CD1c-positive myeloid dendritic cell (primary cell): ENCODE data around the gene CCDC124.
A peak's percentile ranks its signal among the peaks of the same experiment; 100 is the strongest.

Experiments
- DNase-seq: peaks from one replicate; pipeline ENCODE4 v3.0.0-alpha.2; 2016; ENCODE audit errors: extremely low spot score

CCDC124 gene

DNA sequence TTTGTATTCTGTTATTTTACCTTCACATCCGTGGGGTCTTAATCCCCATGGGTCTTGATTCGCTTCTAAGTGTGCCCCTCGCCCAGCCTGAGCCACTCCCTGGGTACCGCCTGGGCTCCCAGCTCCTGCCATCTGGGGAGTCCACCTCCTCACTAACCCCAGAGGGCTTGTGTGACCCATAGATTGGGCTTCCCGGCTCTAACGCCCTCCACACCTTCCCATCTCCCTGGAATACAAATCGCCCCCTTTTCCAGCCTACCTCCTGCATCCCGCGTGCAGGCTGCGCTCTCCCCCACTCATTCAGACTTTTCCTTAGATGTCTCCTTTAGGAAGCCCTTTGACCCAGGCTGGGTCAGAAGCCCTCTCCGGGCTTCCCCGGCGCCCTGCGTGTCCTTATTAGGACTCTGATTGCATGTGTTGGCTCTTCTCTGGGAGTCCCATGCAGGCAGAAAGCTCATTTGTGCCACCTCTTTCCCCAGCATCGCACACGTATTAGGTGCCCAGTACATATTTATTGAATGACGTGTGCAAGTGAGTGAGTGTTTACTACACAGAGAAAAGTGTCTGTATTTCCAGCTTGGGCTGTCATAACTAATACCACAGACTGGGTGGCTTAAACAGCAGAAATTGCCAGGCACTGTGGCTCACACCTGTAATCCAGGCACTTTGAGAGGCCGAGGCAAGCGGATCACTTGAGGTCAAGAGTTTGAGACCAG is 757 bp downstream of the CCDC124 start:
- no peak for DNase-seq

DNA sequence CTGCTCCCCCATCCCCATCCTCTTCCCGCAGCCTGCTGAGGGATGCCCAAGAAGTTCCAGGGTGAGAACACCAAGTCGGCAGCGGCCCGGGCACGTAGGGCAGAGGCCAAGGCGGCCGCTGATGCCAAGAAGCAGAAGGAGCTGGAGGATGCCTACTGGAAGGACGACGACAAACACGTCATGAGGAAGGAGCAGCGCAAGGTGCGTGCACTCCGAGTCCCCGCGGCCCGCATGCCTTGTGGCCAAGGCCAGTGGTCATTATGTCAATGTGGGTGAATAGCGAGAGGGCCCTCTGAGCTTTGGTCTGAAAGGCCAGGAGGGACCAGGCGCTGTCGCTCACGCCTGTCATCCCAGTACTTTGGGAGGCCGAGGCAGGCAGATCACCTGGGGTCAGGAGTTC is 3.6 kb downstream of the CCDC124 start:
- DNase-seq, result no peak

DNA sequence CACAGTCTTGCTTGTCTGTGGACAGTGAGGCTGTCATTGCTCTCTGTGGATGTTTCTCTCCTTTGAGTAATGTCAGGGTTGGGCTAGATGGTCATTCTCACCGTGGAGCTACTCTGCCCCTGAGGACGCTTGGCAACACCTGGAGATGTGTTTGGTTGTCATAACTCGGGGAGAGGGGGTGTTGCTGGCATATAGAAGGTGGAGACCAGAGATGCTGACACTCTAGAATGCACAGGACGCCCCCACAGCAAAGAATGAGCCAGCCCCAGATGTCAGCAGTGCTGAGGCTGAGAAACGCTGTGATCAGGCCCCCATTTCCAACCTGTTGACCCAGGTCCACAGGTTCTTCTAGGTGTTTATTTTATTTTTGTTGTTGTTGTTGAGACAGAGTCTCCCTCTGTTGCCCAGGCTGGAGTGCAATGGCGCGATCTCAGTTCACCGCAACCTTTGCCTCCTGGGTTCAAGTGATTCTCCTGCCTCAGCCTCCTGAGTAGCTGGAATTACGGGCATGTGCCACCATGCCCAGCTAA is 4.6 kb downstream of the CCDC124 start:
- DNase-seq, result no peak

DNA sequence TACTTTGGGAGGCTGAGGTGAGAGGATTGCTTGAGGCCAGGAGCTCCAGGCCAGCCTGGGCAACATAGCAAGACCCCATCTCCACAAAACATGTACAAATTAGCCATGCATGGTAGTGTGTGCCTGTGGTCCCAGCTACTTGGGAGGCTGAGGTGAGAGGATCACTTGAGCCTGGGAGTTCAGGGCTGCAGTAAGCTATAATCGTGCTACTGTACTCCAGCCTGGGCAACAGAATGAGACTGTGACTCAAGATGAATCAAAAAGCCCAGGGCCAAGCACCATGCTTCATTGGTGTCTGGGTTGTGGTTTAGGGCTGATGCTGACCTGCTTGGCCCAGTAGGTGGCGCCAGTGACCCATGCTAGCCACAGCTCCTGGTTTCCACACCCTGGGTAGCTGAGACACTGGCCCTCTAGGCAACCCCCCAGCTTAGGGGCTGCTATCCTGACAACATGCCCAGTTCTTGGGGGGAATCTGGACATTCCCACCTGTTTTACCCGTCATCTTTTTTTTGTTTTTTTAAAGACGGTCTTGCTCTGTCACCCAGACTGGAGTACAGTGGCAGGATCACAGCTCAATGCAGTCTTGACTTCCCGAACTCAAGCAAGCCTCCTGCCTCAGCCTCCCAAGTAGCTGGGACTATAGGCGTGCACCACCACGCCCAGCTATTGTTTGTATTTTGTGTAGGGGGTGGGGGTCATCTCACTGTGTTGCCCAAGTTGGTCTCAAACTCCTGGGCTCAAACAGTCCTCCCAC is 5.5 kb downstream of the CCDC124 start:
- peak; percentile 85 for DNase-seq

DNA sequence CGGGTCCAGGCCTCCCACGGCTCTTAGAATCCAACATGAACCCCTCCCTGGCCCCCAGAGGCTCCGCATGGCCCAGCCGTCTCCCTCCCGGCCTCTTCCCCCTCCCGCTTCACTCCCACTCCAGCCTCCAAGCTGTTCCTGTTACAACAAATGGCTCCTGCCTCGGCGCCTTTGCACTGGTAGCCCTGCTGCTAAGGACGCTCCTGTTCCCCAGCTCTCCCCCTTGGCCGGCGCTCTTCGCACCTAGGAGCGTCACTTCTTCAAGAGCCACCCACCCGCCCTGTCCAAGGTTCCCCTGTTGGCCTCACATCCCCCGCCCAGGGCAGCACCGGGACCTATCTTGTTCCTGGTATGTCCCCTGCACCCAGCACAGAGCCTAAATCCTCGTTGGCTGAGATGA is 9.4 kb downstream of the CCDC124 start:
- no peak for DNase-seq

DNA sequence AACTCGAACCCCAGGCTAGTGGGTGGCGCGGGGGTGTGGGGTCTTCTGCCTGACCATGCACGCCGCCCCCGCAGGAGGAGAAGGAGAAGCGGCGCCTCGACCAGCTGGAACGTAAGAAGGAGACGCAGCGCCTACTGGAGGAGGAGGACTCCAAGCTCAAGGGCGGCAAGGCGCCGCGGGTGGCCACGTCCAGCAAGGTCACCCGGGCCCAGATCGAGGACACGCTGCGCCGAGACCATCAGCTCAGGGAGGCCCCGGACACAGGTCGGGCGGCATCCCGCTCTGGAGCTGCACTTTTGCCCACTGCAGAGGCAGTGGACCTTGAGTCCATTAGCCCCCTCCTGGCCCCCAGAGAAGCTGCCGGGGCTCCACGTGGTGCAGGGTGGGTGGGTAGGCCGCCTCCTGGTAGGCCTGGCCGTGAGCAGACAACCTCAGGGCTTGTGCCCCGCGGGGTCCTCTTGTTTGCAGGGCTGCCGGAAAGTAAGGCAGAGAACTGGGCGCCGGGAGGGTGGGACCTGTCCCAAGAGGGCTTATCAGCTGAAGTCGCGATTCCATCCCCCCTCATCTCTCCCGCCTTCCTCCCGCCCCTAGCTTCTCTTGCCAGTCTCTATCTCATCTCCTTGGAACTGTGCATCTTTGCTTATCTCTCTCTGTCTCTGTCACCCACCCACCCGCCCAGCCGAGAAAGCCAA is 9.9 kb downstream of the CCDC124 start:
- no peak for DNase-seq

DNA sequence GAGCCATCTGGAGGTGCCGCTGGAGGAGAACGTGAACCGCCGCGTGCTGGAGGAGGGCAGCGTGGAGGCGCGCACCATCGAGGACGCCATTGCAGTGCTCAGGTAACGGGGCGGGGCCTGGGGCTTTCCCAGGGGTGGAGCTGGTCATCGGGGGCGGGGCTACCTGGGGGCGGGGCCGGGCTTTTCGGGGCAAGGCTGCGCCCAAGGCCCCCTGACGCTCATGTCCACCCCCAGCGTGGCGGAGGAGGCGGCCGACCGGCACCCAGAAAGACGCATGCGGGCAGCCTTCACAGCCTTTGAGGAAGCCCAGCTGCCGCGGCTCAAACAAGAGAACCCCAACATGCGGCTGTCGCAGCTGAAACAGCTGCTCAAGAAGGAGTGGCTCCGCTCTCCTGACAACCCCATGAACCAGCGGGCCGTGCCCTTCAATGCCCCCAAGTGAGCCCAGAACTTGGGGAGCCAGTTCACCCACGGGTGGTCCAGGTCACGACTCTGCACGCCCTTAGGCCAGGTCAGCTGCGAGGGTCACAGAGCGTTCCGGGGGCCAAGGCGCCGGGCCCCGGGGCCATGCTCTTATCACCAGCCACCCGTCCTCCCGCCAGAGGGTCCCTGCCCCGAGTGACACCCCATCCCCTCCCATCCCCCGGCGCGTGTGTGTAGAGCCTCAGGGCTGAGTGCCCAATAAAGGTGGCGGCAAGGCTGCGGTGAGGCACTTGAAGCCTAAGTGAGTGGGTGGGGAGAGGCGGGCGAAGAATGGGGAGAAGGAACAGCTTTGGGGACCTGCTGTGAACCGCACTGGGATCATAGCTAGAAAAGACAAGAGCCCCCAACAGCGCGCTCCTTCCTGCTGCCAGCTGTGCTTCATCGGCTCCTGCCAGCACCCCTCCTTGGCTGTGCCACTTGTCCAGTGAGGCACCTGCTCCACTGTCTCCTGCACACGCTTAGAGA is 10.7 kb downstream of the CCDC124 start:
- no peak for DNase-seq

DNA sequence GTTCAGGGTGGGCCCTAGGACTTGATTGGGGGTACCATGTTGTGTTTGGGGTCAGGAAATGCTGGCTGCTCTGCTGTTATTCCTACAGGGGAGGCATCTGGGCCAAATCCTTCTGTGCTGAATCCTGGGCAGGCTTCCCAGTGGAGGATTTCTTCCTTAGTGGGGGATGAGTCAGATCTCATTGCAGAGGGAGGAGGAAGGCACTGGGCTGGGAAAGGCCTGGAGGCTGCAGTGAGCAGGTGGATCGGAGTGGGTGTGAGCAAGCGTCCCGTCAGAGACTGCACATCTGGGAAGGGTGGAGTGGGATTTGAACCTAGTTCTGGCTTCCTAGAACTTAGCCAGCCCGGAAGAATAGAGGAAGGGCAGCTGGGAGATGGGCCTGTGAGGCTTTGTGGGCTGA is 11.5 kb downstream of the CCDC124 start:
- DNase-seq, result no peak

DNA sequence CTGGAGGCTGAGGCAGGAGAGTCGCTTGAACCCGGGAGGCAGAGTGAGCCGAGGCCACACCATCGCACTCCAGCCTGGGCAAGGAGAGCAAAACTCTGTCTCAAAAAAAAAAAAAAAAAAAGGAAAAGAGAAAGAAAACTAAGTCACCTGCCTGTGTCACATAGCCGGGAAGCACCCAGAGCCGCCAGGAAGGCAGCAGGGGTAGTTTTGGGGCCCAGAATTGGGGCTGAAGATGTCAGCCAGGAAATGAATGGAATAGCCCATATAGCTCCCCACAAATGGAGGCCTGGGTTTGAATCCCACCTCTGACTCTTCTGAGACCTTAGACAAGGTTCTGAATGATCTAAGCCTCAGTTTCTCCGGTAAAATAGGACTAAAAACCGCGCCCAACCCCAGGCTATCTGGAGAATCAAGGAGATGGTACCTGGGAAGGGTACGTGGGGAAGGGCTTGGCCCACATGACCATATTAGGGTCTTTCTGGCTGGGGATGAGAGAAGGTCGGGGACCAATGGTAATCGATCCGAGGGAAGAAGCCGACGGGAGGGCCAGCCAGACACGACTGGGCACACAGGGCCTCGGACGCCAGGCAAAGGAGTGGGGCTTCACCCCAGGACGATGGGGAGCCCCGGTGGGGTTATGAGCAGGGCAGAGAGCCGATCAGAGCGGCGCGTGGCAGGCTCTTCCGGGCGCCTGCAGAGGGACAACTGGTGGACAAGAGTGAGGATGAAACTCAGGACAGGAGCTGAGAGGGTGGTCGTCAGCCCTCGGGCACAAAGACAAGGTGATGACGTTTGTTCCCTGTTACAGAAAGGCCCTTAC is 14.4 kb downstream of the CCDC124 start:
- DNase-seq, result no peak

DNA sequence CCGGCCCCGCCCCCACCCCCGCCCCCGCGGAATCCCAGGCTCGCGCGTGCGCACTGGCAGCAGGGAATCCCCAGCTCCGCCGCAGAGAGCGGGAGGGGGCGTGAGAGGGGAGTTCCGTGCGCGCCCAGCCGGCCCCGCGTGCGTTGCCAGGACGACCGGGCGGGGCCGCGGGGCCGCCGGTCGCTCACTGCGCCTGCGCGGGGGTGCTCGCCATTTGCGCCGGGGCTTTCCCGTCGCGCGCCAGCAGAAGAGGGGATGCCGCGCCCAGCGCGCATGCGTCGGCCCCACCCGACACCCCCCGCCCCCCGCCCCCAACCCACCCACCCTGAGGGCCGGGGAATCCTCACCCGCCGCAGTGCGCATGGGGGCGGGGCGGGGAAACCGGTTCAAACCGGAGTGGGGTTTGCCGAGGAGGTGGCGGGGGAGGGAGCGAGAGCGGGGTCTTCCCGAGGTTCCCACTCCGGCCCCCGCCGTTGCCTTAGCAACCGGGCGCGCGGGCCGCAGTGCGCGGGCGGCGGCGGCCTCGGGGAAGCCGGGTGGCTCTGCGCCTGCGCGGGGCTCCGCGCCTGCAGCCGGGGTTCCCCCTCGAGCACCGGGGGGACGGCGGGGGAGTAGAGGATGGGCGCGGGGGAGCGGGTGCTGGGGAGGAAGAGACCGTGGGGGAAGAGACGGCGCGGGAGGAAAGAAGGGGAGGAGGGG is 15.1 kb downstream of the CCDC124 start:
- peak; percentile 97 for DNase-seq

DNA sequence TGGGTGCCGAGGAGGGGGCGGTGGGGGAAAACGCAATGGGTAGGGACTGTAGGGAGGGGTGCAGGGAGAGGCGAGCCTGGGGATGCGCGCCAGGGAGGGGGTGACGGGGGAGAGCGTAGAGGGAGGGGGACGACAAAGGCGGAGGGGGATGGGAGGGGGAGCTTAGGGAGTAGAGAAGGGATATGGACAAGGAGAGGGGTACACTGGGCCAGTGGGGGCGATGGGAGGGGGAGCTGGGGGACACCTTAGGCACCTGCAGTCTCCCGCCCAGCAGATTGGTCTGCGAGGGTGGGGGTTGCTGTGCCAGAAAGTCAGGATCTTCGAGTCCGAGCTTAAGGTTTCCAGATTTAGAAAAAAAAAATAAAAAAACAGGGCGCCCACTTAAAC is 15.7 kb downstream of the CCDC124 start:
- no peak for DNase-seq

DNA sequence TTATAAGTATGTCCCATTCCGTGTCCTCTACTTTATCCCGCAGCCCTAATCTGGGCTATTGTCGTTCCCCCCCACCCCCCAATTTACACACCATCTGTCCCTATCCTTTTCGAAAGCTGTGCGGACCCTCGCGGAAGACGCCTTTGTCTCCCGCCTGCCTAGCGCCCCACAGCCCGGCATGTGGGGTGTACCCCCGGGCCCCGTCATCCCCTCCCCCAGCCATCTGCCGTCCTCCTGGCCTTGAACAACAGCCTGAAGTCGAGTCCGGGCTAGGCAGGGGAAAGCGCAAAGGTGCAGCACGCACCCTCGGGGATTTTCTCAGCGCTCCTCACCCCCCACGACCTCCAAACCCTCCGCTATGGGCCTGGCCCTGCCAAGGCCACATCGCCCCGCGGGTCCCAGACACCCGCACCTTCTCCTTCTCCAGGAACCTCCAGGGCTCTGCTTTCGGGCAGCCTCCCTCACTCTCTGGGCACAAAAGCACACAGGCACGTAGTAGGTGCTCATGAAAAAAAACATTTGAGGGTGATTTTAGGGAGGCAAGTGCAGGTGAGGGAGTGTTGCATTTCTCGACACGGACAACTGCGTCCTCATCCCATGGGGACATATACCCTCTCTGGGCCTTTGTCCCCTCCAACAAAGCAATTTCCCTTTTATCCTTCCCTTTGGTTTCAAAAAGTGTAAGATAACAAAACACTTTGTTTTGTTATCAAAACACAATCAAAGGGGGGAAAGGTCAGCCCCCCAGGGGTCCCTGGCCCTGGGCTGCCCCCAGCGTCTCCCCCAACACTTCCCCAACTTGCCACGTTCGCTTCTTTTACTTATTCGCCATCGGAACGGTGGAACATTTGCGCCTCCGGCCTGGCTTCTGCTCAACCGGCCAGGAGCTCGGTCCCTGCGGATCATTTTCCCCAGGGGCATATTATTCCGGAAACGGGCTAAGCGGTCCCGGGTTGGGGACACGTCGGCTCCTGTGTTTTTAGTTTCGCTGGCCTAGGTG is 16.4 kb downstream of the CCDC124 start:
- DNase-seq, result no peak

DNA sequence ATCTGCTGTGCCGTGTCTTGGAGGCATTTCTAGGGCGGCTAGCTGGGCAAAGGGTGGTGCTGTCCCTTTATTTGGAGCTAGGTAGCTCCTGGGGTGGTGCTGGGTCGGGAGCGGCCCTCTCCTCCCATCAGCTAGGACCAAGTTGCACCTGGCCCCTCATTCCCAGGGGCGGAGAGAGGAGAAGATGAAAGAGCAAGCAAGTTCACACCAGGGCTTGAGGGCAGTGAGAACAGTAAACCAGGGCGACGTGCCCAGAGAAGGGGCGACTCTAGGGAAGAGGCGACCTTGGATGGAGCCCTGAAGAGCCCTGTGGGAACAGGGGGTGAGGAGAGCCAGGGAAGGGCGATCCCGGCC is 17.1 kb downstream of the CCDC124 start:
- no peak for DNase-seq

DNA sequence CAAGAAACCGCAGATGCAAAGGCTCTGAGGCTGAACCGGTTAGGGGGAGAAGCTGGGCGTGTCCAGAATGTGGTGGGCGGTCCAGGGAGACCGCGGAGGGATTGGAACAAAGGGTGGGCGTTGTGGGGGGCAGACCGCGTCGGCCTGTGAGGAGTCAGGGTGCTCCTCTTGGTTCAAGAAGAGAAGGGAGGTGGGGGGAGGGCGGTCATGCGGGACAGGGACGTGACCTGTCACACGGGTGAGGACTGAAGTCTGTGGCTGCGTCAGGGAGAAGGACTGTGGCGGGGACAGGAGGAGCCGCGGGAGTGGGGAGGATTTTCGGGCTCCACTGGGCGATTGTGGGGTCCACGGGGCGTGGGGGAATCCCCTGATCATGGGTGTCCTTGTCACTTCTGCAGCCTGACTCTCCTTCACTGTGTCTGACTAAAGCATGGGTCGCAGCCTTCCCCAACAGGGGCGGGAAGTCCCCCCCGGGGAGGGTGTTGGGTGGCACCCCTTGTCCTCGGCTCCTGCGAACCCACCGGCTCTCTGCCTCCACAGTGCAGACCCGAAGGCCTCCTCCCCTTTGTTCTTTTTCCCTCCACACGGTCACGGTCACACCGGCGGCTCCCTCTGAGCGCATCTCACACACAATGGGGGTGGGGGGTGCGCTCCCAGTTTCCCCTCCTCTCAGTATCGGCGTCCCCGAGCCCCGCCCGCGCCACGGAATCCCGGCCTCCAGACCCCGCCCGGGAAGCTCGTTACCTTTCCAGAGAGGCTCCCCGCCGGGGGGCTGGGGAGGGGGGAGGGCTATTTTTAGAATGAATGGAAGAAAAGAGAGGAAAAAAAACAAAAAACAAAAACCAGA is 17.7 kb downstream of the CCDC124 start:
- peak; percentile 41 for DNase-seq

DNA sequence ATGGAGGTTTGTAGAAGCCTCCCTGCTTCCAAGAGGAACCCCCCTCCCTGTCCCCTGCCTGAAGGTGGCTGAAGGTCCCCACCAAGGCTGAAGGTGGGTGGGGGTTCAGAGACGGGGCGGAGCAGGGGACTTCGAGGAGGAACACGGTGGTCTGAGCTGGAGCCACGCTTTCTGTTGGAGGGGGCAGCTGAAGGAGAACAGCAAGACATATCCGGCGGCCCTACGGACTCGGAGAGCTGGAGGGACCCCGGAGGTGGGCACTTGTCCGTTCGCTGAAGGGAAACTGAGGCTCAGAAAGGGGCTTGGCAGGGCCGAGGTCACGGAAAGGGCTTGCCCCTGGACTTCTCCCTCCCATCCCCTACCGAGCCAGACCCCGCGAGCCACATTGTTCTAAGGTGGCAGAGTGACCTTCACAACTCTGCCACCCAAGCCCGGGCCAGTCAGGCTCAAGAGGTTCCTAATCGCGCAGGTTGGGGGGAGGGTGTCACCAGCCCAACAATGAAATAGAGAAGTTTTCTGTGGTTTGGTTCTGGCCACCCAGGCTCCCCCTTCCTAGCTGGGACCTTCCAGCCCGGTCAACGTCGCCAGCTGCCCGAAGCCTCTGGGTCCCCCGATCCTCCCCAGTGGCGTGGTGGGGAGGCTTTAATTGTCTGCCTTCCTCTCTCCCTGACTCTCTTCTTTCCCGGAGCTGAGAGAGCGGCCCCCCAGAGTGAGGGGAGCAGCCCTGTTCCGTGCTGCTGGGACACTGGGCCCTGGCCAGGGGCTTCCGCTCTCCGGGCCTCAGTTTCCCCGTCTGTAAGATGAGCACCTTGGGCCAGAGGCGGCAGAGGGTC is 18.6 kb downstream of the CCDC124 start:
- DNase-seq, result peak; percentile 63

DNA sequence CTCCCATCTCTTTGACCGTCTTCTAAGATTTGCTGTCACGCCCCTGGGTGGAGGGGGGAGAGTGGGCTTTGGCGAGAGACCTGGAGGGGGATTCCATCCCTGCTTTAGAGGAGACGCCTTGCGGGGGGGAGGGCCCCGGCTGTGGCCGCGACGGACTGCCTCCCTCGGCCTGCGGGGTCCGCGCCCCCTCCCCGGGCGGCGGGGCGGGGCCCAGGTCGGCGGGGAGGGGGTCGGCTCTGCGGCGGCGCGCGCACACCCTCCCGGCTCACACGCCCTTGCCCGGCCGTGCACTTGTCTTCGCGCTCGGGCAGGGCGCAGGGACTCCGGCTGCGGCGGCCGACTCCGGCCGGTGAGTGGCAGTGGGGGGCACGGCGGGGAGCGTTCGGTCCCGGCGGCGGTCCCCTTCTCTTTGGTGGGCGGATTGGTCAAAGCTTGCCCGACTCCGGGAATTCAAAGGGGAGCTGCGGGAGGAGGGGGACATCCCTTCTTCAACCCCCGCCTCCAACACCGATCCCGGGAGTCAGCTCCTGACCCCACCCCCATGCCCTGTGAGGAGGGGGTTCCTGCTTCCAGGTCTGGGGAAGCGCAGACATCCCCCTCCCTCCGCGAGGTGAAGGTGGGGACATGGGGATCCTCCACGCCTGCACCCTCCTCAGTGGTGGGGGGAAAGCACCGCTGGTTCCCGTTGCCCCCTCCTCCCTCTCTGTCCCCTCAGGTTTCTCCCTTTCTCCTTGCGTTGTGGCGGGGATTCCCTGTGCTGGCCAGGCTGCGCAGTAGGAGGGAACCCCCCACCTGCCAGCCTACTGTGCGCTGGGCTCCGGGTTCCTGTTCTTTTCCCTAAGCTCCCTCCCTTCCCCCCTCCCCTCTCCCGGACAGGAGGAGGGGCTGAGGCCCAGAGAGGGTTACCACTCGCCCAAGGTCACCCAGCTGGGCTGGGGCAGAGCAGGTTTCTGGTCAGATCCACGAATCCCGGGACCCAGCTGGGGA is 19.5 kb downstream of the CCDC124 start:
- no peak for DNase-seq
